Keratinocyte (primary cell): ENCODE data around the gene FBXO38.

Source experiments
- CTCF ChIP-seq, 3 experiments: IDR thresholded peaks in 1 of 3; conservative IDR thresholded peaks in 1 of 3; optimal IDR thresholded peaks in 1 of 3; 2 replicates in 2 of 3; 3 replicates in 1 of 3; pipeline versions ENCODE3 to v1.5.1; 2011; ENCODE audit warnings: low read length in 3 of 3, mild to moderate bottlenecking in 3 of 3, moderate library complexity in 2 of 3, control low read depth in 1 of 3, inconsistent platforms in 1 of 3; ENCODE audit not compliant: insufficient read depth in 2 of 3; ENCODE audit errors: extremely low read depth in 1 of 3
- EZH2 ChIP-seq: IDR thresholded peaks from one replicate; pipeline ENCODE4 v1.6.1; 2012; ENCODE audit warnings: inconsistent platforms, mild to moderate bottlenecking, low read length, moderate library complexity

- TF ChIP-seq CTCF (optimal IDR thresholded peaks at IDR 0.05 in 1 of 3, IDR thresholded peaks at IDR 0.05 in 1 of 3, conservative IDR thresholded peaks at IDR 0.05 in 1 of 3; ENCODE audit: extremely low read depth in 1 of 3, insufficient read depth in 2 of 3, low read length in 3 of 3) (no peak), EZH2 (no peak)
These were observed 28.4 kb downstream of the FBXO38 start for GRCh38 chr5:148412124-148412523.
